Urothelium cell line (cell line): ENCODE measurements around the gene MIOX.

Experiments used
- DNase-seq: peaks from one replicate; pipeline ENCODE4 v3.0.0; 2011; ENCODE audit warnings: low spot score, mixed read lengths
- FAIRE-seq: peaks from 2 replicates; lab custom pipeline; 2011; peaks lifted over from hg19 to GRCh38; lab: Jason Lieb, UNC

MIOX gene

GRCh38 chr22:50488886-50489285 lies 2.2 kb downstream of the MIOX start:
- FAIRE-seq (no peak), DNase-seq (no peak)

- DNase-seq (no peak), FAIRE-seq (no peak)
These were observed 2.9 kb downstream of the MIOX start for GRCh38 chr22:50489363-50490243.

- DNase-seq (no peak), FAIRE-seq (no peak)
These were observed 4.1 kb downstream of the MIOX start for GRCh38 chr22:50490531-50491308.

- FAIRE-seq = no peak
- DNase-seq = no peak
These were observed 10.4 kb downstream of the MIOX start for GRCh38 chr22:50497093-50497492.

- FAIRE-seq (peak; percentile 30), DNase-seq (peak; percentile 59)
These were observed 11.7 kb downstream of the MIOX start for GRCh38 chr22:50498322-50498890.

GRCh38 chr22:50500452-50500851 lies 13.8 kb downstream of the MIOX start:
- no peak for FAIRE-seq
- no peak for DNase-seq

GRCh38 chr22:50502096-50502495 lies 15.4 kb downstream of the MIOX start:
- no peak for FAIRE-seq

GRCh38 chr22:50502628-50503474 lies 16.2 kb downstream of the MIOX start:
- DNase-seq (no peak), FAIRE-seq (no peak)

More at GRCh38 chr22:50502096-50502495, 15.4 kb downstream of the MIOX start:
- DNase-seq = no peak

GRCh38 chr22:50503475-50504145 lies 17.0 kb downstream of the MIOX start:
- FAIRE-seq = no peak
- DNase-seq = no peak

- no peak for FAIRE-seq
- DNase-seq = no peak
These were observed 17.9 kb downstream of the MIOX start for GRCh38 chr22:50504369-50505211.

GRCh38 chr22:50505276-50505775 lies 18.7 kb downstream of the MIOX start:
- DNase-seq (no peak), FAIRE-seq (no peak)

GRCh38 chr22:50505776-50506610 lies 19.3 kb downstream of the MIOX start:
- FAIRE-seq (peak; percentile 76), DNase-seq (no peak)

- FAIRE-seq (no peak), DNase-seq (no peak)
These were observed 20.2 kb downstream of the MIOX start for GRCh38 chr22:50506611-50507420.

- DNase-seq (peak; percentile 97), FAIRE-seq (peak; percentile 32)
These were observed 20.8 kb downstream of the MIOX start, which contains the start of gene LMF2 for GRCh38 chr22:50507421-50507990. Gene LMF2 (minus strand): TSS chr22:50507702. CDS start chr22:50507675, 27 bp downstream.

- DNase-seq (peak; percentile 100), FAIRE-seq (peak; percentile 84)
These were observed 21.6 kb downstream of the MIOX start, which contains the start of gene NCAPH2 for GRCh38 chr22:50507991-50508884. Gene NCAPH2 (plus strand): TSS chr22:50508224. CDS start chr22:50508338, 114 bp downstream.

- FAIRE-seq (no peak), DNase-seq (no peak)
These were observed 22.2 kb downstream of the MIOX start for GRCh38 chr22:50508897-50509296.
